NCI-H146 treated with DMSO at 0.1 percent for 48 hours (cell line): ENCODE results near the gene MAGEA2B.
"Not testable (repeated sequence)": the region's sequence is repeated elsewhere in the genome, so short reads cannot be mapped to it uniquely, and the experiment has no call there.

Experiments
- DNase-seq: peaks from one replicate; lab custom pipeline; 2025; ENCODE audit not compliant: unreplicated experiment; lab: John Stamatoyannopoulos, UW

The MAGEA2B gene, protein sequence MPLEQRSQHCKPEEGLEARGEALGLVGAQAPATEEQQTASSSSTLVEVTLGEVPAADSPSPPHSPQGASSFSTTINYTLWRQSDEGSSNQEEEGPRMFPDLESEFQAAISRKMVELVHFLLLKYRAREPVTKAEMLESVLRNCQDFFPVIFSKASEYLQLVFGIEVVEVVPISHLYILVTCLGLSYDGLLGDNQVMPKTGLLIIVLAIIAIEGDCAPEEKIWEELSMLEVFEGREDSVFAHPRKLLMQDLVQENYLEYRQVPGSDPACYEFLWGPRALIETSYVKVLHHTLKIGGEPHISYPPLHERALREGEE

DNA sequence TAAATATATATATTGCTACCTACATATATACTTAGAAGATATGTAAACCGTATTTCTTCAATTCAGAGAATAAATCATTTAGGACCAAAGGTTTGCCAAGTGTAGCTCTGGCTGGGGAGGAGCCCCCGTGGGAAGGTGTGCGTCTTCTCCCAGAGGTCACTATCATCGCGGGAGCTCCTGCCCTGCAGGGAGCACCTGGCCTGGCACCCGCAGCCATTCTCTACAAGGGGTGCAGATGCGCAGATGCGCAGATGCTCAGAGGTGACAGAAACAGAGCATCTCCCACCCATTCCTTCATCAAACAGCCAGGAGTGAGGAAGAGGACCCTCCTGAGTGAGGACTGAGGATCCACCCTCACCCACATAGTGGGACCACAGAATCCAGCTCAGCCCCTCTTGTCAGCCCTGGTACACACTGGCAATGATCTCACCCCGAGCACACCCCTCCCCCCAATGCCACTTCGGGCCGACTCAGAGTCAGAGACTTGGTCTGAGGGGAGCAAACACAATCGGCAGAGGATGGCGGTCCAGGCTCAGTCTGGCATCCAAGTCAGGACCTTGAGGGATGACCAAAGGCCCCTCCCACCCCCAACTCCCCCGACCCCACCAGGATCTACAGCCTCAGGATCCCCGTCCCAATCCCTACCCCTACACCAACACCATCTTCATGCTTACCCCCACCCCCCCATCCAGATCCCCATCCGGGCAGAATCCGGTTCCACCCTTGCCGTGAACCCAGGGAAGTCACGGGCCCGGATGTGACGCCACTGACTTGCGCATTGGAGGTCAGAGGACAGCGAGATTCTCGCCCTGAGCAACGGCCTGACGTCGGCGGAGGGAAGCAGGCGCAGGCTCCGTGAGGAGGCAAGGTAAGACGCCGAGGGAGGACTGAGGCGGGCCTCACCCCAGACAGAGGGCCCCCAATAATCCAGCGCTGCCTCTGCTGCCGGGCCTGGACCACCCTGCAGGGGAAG lies at the start of gene MAGEA2B:
Gene MAGEA2B (plus strand): TSS at position 814 of the 973 bp plus-strand sequence. CDS start 2,479 bp downstream, outside the sequence.
- DNase-seq, result not testable (repeated sequence)

- no peak for DNase-seq
Measured at GRCh38 chrX:152674135-152674534, 40.3 kb upstream of the MAGEA2B start.

DNA sequence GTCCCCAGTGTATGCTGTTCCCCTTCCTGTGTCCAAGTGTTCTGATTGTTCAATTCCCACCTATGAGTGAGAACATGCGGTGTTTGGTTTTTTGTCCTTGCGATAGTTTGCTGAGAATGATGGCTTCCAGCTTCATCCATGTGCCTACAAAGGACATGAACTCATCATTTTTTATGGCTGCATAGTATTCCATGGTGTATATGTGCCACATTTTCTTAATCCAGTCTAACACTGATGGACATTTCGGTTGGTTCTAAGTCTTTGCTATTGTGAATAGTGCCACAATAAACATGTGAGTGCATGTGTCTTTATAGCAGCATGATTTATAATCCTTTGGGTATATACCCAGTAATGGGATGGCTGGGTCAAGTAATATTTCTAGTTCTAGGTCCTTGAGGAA lies 39.8 kb upstream of the MAGEA2B start:
- DNase-seq, result not testable (repeated sequence)

DNA sequence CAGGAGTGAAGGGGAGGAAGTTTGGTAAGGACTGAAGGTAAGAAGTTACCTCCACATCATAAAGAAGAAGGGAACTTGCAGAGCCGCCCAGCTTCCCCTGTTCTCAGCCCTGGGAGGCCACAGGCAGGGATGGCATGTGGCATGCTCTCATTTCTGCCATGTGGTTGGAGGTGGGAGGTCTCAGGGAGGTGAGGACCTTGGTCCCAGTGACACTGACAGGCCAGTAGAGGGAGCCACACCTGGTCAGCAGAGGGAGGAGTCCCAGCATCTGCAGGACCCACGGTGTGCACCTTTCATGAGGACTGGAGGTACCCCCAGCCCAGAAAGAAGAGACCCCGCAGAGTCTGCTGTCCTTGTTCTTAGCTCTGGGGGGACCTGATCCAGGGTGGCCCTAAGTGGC lies 33.4 kb upstream of the MAGEA2B start:
- DNase-seq, result not testable (repeated sequence)

- not testable (repeated sequence) for DNase-seq
Measured at GRCh38 chrX:152697952-152698931, 16.2 kb upstream of the MAGEA2B start, which contains the start of gene MAGEA3. Gene MAGEA3, plus strand, starts transcription at chrX:152698794. Its CDS starts 2,039 bp downstream, at chrX:152700833.

DNA sequence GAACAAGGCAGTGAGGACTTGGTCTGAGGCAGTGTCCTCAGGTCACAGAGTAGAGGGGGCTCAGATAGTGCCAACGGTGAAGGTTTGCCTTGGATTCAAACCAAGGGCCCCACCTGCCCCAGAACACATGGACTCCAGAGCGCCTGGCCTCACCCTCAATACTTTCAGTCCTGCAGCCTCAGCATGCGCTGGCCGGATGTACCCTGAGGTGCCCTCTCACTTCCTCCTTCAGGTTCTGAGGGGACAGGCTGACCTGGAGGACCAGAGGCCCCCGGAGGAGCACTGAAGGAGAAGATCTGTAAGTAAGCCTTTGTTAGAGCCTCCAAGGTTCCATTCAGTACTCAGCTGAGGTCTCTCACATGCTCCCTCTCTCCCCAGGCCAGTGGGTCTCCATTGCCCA lies 14.0 kb upstream of the MAGEA2B start:
- DNase-seq, result not testable (repeated sequence)

DNA sequence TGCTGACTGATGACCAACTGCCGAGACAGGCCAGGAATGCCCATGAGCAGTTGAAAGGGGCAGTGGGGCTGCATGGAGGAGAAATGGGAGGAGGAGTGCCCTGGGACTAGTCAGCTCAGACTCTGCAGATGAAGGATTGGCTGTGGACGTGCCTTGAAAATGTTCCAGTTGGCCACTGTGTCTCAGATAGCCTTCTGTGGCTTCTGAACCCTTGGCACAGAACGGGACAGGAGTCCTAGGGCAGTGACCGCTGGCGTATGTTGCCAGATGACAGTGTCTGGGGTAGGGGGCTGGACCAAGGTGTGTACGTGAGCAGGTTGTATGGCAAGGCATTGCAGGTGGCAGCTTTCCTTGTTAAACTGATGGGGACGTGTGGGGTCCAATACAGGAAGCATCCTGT lies 7.9 kb upstream of the MAGEA2B start:
- not testable (repeated sequence) for DNase-seq

GRCh38 chrX:152709173-152709572 lies 5.3 kb upstream of the MAGEA2B start, which contains the start of gene CSAG2:
Gene CSAG2, minus strand, starts transcription at chrX:152709273. Its CDS starts 161 bp downstream, at chrX:152709112.
- not testable (repeated sequence) for DNase-seq

- not testable (repeated sequence) for DNase-seq
Measured at GRCh38 chrX:152713195-152713594, 1.2 kb upstream of the MAGEA2B start.

- DNase-seq, result no peak
Measured at GRCh38 chrX:152725409-152725808, 11.0 kb downstream of the MAGEA2B start.

GRCh38 chrX:152733261-152733975 lies 19.0 kb downstream of the MAGEA2B start, which contains the start of the genes CSAG1 and MAGEA12:
Gene CSAG1, minus strand, starts transcription at chrX:152733721. Its CDS starts 1,261 bp downstream, at chrX:152732460.
Gene MAGEA12, plus strand, starts transcription at chrX:152733757. Its CDS starts 2,405 bp downstream, at chrX:152736162.
- peak; percentile 39 for DNase-seq

DNA sequence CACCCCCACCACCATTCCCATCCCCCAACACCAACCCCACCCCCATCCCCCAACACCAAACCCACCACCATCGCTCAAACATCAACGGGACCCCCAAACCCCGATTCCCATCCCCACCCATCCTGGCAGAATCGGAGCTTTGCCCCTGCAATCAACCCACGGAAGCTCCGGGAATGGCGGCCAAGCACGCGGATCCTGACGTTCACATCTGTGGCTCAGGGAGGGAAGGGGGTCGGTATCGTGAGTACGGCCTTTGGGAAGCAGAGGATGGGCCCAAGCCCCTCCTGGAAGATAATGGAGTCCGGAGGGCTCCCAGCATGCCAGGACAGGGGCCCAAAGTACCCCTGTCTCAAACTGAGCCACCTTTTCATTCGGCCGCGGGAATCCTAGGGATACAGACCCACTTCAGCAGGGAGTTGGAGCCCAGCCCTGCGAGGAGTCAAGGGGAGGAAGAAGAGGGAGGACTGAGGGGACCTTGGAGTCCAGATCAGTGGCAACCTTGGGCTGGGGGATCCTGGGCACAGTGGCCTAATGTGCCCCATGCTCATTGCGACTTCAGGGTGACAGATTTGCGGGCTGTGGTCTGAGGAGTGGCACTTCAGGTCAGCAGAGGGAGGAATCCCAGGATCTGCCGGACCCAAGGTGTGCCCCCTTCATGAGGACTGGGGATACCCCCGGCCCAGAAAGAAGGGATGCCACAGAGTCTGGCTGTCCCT lies 19.9 kb downstream of the MAGEA2B start:
- DNase-seq, result not testable (repeated sequence)

DNA sequence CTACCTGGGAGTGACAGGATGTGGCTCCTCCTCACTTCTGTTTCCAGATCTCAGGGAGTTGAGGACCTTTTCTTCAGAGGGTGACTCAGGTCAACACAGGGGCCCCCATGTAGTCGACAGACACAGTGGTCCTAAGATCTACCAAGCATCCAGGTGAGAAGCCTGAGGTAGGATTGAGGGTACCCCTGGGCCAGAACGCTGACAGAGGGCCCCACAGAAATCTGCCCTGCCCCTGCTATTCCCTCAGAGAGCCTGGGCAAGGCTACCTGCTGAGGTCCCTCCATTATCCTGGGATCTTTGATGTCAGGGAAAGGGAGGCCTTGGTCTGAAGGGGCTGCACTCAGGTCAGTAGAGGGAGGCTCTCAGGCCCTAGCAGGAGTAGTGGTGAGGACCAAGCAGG lies 20.7 kb downstream of the MAGEA2B start:
- no peak for DNase-seq

GRCh38 chrX:152735860-152736511 lies 21.6 kb downstream of the MAGEA2B start:
- DNase-seq, result no peak

- DNase-seq, result not testable (repeated sequence)
Measured at GRCh38 chrX:152736528-152736927, 22.1 kb downstream of the MAGEA2B start.

GRCh38 chrX:152738560-152738959 lies 24.1 kb downstream of the MAGEA2B start:
- DNase-seq, result no peak

- not testable (repeated sequence) for DNase-seq
Measured at GRCh38 chrX:152753686-152754650, 39.5 kb downstream of the MAGEA2B start, which contains the start of gene MAGEA2. Gene MAGEA2, minus strand, starts transcription at chrX:152753842. Its CDS starts 2,479 bp downstream, at chrX:152751363.
